ENCODE measurements around the gene NT5E. TPM values are rescaled to one million over a fixed set of nuclear protein-coding genes. Genes with fewer than 3 reads are reported as not detected.

NT5E gene
- total and polyA plus RNA-seq, 2 of the 13 experiments (the other 11 are each of a cell fraction or from before 2014, with no cell fraction given): 9.5 to 33.0 TPM

DNA sequence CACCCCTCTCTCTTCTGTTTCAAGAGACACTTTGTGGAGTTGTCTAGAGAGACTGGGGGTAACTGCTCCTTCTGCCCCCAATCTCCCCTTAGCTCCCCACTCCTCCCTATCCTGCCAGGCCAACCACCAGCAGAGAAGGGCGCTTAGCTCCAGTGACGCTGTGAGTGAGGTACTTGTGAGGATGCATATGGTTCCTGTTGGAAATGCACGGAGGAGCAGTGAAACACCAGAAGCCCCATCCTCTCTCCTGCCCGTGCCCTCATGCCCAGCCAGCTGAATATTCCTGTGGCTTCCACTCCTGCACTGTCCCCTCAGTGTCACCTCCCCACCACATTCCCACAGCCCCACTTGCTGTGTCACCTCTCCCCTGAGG lies 11.9 kb downstream of the NT5E start:
- no peak overlapping the region for H3K4me3 ChIP-seq (replicated peaks in 1 of 3; ENCODE audit: insufficient read depth in 1 of 3, low read depth in 2 of 3, low read length in 3 of 3)
- peaks cover 0 to 3% of the 10 kb centered on the region in 2 experiments; a peak in 2 of 5 replicates for H3K36me3 ChIP-seq (replicated peaks in 1 of 2; ENCODE audit: control insufficient read depth in 1 of 2, insufficient read depth in 2 of 2, low read length in 2 of 2)
- H3K27ac ChIP-seq (ENCODE audit: extremely low read length, insufficient read depth, low read length): no peak overlapping the region
- no TSS peak for BruUV-seq (replicated peaks)
- H3K4me2 ChIP-seq (ENCODE audit: low read depth, low read length): no peak overlapping the region
- no peaks in the 10 kb centered on the region for H3K9me3 ChIP-seq (ENCODE audit: low read length)
- no peak overlapping the region for H3K9ac ChIP-seq (ENCODE audit: insufficient read depth, low read depth, low read length)
- no peak overlapping the region for H2AFZ ChIP-seq (ENCODE audit: low read length)
- H3K27me3 ChIP-seq (ENCODE audit: control insufficient read depth in 1 of 2, insufficient read depth in 2 of 2, low read length in 2 of 2): no peaks in the 10 kb centered on the region
- no peaks in the 10 kb centered on the region for H4K20me1 ChIP-seq (ENCODE audit: insufficient read depth, low read length)
- 100% methylated on average over 4 of the region's 4 CpGs for WGBS (ENCODE audit: low lambda C conversion rate)
- CTCF ChIA-PET (ENCODE audit: low intra/inter-chr PET ratio, low total read pairs): no interaction called here
- no peak for FAIRE-seq
- no peak for DNase-seq (ENCODE audit: low spot score)
- H3K4me1 ChIP-seq (ENCODE audit: insufficient read depth, low read length): peaks cover 72% of the 10 kb centered on the region
- in situ Hi-C loops (cut with HindIII; ENCODE audit: extremely low pct_ligation_motif_present, low pct_unique_long_range_greater_than_20kb) (no loop called here), intact Hi-C loops (cut with micrococcal nuclease; ENCODE audit: unreplicated experiment) (no loop called here)
- no peak; the same call in 2 of the 3 replicates for ATAC-seq
- POLR2A ChIA-PET: interaction anchor here (1.7 to 2.9 kb wide), 2 partner anchors 10 to 12 kb away, joined by 7 read pairs; partner anchors contain the start of gene NT5E
- H3K79me2 ChIP-seq (ENCODE audit: insufficient read depth, low read length): no peaks in the 10 kb centered on the region
- TF ChIP-seq, protein P1, sequence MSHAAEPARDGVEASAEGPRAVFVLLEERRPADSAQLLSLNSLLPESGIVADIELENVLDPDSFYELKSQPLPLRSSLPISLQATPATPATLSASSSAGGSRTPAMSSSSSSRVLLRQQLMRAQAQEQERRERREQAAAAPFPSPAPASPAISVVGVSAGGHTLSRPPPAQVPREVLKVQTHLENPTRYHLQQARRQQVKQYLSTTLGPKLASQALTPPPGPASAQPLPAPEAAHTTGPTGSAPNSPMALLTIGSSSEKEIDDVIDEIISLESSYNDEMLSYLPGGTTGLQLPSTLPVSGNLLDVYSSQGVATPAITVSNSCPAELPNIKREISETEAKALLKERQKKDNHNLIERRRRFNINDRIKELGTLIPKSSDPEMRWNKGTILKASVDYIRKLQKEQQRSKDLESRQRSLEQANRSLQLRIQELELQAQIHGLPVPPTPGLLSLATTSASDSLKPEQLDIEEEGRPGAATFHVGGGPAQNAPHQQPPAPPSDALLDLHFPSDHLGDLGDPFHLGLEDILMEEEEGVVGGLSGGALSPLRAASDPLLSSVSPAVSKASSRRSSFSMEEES (CRISPR knock-in tag; IDR thresholded peaks at IDR 0.05): no peak
- TF ChIP-seq ZNF652 (CRISPR knock-in tag; IDR thresholded peaks at IDR 0.05; ENCODE audit: borderline replicate concordance, low read depth) (no peak), ZSCAN25 (CRISPR knock-in tag; IDR thresholded peaks at IDR 0.05) (no peak), ZNF501 (CRISPR knock-in tag; IDR thresholded peaks at IDR 0.05) (no peak), SMAD9 (CRISPR knock-in tag; IDR thresholded peaks at IDR 0.05) (no peak), XBP1 (CRISPR knock-in tag; IDR thresholded peaks at IDR 0.05) (no peak), CEBPB (IDR thresholded peaks at IDR 0.05; ENCODE audit: borderline replicate concordance, low read depth, low read length) (no peak), XRCC5 (optimal IDR thresholded peaks at IDR 0.05; ENCODE audit: low read length) (no peak), IRX3 (CRISPR knock-in tag; IDR thresholded peaks at IDR 0.05; ENCODE audit: borderline replicate concordance, low read depth) (no peak), ZNF234 (CRISPR knock-in tag; conservative IDR thresholded peaks at IDR 0.05) (no peak), ATF1 (CRISPR knock-in tag; IDR thresholded peaks at IDR 0.05) (no peak), ZNF143 (CRISPR knock-in tag; IDR thresholded peaks at IDR 0.05) (no peak)
- TF ChIP-seq, protein P2, sequence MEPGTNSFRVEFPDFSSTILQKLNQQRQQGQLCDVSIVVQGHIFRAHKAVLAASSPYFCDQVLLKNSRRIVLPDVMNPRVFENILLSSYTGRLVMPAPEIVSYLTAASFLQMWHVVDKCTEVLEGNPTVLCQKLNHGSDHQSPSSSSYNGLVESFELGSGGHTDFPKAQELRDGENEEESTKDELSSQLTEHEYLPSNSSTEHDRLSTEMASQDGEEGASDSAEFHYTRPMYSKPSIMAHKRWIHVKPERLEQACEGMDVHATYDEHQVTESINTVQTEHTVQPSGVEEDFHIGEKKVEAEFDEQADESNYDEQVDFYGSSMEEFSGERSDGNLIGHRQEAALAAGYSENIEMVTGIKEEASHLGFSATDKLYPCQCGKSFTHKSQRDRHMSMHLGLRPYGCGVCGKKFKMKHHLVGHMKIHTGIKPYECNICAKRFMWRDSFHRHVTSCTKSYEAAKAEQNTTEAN (CRISPR knock-in tag; conservative IDR thresholded peaks at IDR 0.05): no peak
- TF ChIP-seq, protein P3, sequence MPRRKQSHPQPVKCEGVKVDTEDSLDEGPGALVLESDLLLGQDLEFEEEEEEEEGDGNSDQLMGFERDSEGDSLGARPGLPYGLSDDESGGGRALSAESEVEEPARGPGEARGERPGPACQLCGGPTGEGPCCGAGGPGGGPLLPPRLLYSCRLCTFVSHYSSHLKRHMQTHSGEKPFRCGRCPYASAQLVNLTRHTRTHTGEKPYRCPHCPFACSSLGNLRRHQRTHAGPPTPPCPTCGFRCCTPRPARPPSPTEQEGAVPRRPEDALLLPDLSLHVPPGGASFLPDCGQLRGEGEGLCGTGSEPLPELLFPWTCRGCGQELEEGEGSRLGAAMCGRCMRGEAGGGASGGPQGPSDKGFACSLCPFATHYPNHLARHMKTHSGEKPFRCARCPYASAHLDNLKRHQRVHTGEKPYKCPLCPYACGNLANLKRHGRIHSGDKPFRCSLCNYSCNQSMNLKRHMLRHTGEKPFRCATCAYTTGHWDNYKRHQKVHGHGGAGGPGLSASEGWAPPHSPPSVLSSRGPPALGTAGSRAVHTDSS (CRISPR knock-in tag; conservative IDR thresholded peaks at IDR 0.05): no peak

Data from HepG2 (cell line).